DOHH2 (cell line): ENCODE data around the gene FPR3.
"Not testable (repeated sequence)": the region's sequence is repeated elsewhere in the genome, so short reads cannot be mapped to it uniquely, and the experiment has no call there.

Experiments used
- EZH2phosphoT487 ChIP-seq: fragments of 200-600 bp; sonication (generic); IDR thresholded peaks from 2 replicates; pipeline ENCODE4 v1.6.1; 2017; ENCODE audit warnings: borderline replicate concordance, mild to moderate bottlenecking, antibody characterized with exemption, low read length, moderate library complexity, mixed read lengths
- TF ChIP-seq, protein P1 (sequence below): fragments of 200-600 bp; sonication (generic); IDR thresholded peaks from one replicate; pipeline ENCODE4 v1.5.1; 2014; ENCODE audit warnings: antibody characterized with exemption, mild to moderate bottlenecking, low read depth, low read length; ENCODE audit not compliant: poor library complexity, severe bottlenecking

DNA sequence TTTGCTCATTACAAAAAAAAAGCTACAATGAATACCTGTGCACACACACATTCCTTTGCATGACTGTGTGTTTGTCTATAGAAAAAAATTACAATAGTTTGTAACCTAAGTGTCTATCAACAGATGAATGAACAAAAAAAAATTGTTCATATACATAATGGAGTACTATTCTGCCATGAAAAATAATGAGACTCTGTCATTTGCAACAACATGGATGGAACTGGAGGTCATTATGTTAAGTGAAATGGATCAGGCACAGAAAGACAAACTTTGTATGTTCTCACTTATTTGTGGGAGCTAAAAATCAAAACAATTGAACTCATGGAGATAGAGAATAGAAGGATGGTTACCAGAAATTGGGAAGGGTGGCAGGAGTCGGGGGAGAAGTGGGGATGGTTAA is 18.4 kb upstream of the FPR3 start:
- TF ChIP-seq, protein P1, sequence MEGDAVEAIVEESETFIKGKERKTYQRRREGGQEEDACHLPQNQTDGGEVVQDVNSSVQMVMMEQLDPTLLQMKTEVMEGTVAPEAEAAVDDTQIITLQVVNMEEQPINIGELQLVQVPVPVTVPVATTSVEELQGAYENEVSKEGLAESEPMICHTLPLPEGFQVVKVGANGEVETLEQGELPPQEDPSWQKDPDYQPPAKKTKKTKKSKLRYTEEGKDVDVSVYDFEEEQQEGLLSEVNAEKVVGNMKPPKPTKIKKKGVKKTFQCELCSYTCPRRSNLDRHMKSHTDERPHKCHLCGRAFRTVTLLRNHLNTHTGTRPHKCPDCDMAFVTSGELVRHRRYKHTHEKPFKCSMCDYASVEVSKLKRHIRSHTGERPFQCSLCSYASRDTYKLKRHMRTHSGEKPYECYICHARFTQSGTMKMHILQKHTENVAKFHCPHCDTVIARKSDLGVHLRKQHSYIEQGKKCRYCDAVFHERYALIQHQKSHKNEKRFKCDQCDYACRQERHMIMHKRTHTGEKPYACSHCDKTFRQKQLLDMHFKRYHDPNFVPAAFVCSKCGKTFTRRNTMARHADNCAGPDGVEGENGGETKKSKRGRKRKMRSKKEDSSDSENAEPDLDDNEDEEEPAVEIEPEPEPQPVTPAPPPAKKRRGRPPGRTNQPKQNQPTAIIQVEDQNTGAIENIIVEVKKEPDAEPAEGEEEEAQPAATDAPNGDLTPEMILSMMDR = not testable (repeated sequence)
- TF ChIP-seq EZH2phosphoT487 = not testable (repeated sequence)
